Fibroblast of lung (primary cell): ENCODE data around the gene LHFPL6. TPM values are rescaled to one million over a fixed set of nuclear protein-coding genes. Genes with fewer than 3 reads are reported as not detected.

ENCODE experiments used
- DNase-seq, 2 donors: peaks; one replicate each; pipeline versions ENCODE4 v3.0.0 to v3.0.0-alpha.2; 2010; ENCODE audit warnings: low read depth in 2 of 2
- H2AFZ ChIP-seq: 2 replicates; pipeline ENCODE4 v1.5.1; 2012; ENCODE audit warnings: low read length, control low read depth, inconsistent platforms
- H3K27ac ChIP-seq: 2 replicates; pipeline ENCODE4 v1.5.1; 2011; ENCODE audit warnings: low read length, control low read depth; ENCODE audit not compliant: insufficient read depth
- H3K27me3 ChIP-seq: 2 replicates; pipeline ENCODE4 v1.5.1; 2011; ENCODE audit warnings: mild to moderate bottlenecking, low read length; ENCODE audit not compliant: control insufficient read depth, insufficient read depth
- H3K36me3 ChIP-seq: 2 replicates; pipeline ENCODE4 v1.5.1; 2011; ENCODE audit warnings: low read length; ENCODE audit not compliant: control insufficient read depth, insufficient read depth
- H3K4me1 ChIP-seq: 2 replicates; pipeline ENCODE4 v1.5.1; 2011; ENCODE audit warnings: low read length; ENCODE audit not compliant: control insufficient read depth, insufficient read depth; ENCODE audit errors: extremely low read depth
- H3K4me2 ChIP-seq: 2 replicates; pipeline ENCODE4 v1.5.1; 2011; ENCODE audit warnings: low read length, control low read depth; ENCODE audit not compliant: insufficient read depth; ENCODE audit errors: extremely low read depth
- H3K4me3 ChIP-seq, 4 experiments: fragments of 200-600 bp in 1 of 4; sonication (generic) in 1 of 4; replicated peaks in 1 of 4; 2 replicates each; pipeline ENCODE4 v1.5.1; 2011 to 2016; ENCODE audit warnings: low read length in 4 of 4, low read depth in 3 of 4, mild to moderate bottlenecking in 3 of 4, control low read depth in 2 of 4, inconsistent platforms in 1 of 4, mixed read lengths in 1 of 4; ENCODE audit not compliant: insufficient read depth in 1 of 4; ENCODE audit errors: control extremely low read depth in 1 of 4
- H3K79me2 ChIP-seq: 2 replicates; pipeline ENCODE4 v1.5.1; 2012; ENCODE audit warnings: mild to moderate bottlenecking, low read length, inconsistent platforms; ENCODE audit not compliant: control insufficient read depth, insufficient read depth
- H3K9ac ChIP-seq: 2 replicates; pipeline ENCODE4 v1.5.1; 2011; ENCODE audit warnings: mild to moderate bottlenecking, low read length, control low read depth; ENCODE audit not compliant: insufficient read depth
- H3K9me3 ChIP-seq: 2 replicates; pipeline ENCODE4 v1.5.1; 2012; ENCODE audit warnings: low read depth, low read length; ENCODE audit not compliant: control insufficient read depth, insufficient read depth
- H4K20me1 ChIP-seq: 2 replicates; pipeline ENCODE4 v1.5.1; 2011; ENCODE audit warnings: low read length; ENCODE audit not compliant: control insufficient read depth, insufficient read depth; ENCODE audit errors: extremely low read depth
- EZH2 ChIP-seq: IDR thresholded peaks from 2 replicates; pipeline ENCODE4 v1.5.1; 2012; ENCODE audit warnings: low read length, control low read depth, mild to moderate bottlenecking; ENCODE audit errors: missing control alignments
- polyA minus RNA-seq: library from RNA; depleted of rRNA, polyadenylated mRNA; stranded (reverse); fragments of >200 nt; gene quantifications from 2 replicates; pipeline ENCODE4 v1.2.3, GENCODE V29; 2011; ENCODE audit warnings: low replicate concordance
- polyA plus RNA-seq, 2 donors: library from polyadenylated mRNA; depleted of rRNA in 1 of 2; stranded (reverse) in 1 of 2; unstranded in 1 of 2; fragments of >200 nt; gene quantifications; 2 replicates each; pipeline ENCODE4 v1.2.1, GENCODE V29; 2011 to 2012; ENCODE audit warnings: missing spikeins in 1 of 2
- total RNA-seq: library from RNA; depleted of rRNA; stranded (reverse); fragments of >200 nt; gene quantifications from 2 replicates; pipeline ENCODE4 v1.2.1, GENCODE V29; 2014
- TF ChIP-seq, protein P1 (sequence below), 2 donors: IDR thresholded peaks in 1 of 2; conservative IDR thresholded peaks in 1 of 2; 1 replicate in 1 of 2; 2 replicates in 1 of 2; pipeline ENCODE4 v1.5.1; 2011 to 2012; ENCODE audit warnings: low read length in 2 of 2, control low read depth in 1 of 2, inconsistent platforms in 1 of 2, low read depth in 1 of 2, mild to moderate bottlenecking in 1 of 2

LHFPL6 gene
- total RNA-seq (33.4 and 42.4 TPM in 2 replicates), polyA plus RNA-seq (52.9 and 86.8 TPM in 2 replicates), polyA minus RNA-seq (37.9 and 48.1 TPM in 2 replicates)
- 40.5 and 65.1 TPM in 2 replicates for polyA plus RNA-seq (2012)

DNA sequence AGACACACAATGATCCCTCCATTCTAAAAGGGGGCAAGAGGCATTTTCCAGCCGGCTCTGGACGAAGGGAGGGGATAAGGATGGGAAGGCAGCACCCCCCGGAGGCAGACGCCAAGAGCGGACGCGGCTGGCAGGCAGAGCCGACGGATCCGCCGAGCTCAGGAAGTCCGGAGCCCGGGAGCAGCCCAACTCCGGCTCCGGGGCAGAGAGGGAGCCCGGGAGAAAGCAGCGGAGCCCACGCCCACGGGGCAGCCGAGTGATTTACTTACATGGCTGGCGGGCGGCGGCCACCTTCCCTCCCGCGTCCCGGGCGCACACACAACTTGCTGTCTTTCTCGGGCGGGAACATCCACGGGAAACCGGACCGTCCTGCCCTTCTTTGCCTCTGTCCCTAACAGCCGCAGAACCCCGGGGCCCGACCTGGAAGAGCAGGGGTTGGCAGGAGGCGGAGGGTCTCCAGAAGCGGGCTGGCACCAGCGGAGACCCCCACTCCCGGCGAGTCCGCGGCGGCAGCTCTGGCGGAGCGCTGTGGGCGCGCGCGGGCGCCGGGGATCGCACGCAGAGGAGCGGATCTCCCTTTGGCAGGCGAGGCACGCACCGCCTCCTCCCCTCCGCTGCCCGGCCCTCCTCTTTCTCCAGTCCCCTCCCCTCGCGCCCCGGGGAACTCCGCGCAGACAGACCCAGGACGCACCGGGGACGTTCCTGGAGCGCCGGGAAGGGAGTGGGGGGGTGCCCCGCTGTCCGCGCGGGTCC, at the start of gene LHFPL6:
Gene LHFPL6 (minus strand): TSS at position 580 of the 753 bp plus-strand sequence.
- Histone ChIP-seq H3K4me1 (peaks cover 10% of the 10 kb centered on the region), H3K4me2 (peak within 1 kb of the TSS; percentile 92), H3K4me3 (peak within 1 kb of the TSS; percentile 70 to 90 (median 80)), H2AFZ (peak within 1 kb of the TSS; percentile 86), H3K36me3 (no peaks in the 10 kb centered on the region), H3K9ac (peak within 1 kb of the TSS; percentile 76), H3K9me3 (no peaks in the 10 kb centered on the region), H4K20me1 (no peaks in the 10 kb centered on the region), H3K27ac (peak within 1 kb of the TSS; percentile 89), H3K27me3 (no peaks in the 10 kb centered on the region), H3K79me2 (peaks cover 22% of the 10 kb centered on the region)
- TF ChIP-seq, protein P1, sequence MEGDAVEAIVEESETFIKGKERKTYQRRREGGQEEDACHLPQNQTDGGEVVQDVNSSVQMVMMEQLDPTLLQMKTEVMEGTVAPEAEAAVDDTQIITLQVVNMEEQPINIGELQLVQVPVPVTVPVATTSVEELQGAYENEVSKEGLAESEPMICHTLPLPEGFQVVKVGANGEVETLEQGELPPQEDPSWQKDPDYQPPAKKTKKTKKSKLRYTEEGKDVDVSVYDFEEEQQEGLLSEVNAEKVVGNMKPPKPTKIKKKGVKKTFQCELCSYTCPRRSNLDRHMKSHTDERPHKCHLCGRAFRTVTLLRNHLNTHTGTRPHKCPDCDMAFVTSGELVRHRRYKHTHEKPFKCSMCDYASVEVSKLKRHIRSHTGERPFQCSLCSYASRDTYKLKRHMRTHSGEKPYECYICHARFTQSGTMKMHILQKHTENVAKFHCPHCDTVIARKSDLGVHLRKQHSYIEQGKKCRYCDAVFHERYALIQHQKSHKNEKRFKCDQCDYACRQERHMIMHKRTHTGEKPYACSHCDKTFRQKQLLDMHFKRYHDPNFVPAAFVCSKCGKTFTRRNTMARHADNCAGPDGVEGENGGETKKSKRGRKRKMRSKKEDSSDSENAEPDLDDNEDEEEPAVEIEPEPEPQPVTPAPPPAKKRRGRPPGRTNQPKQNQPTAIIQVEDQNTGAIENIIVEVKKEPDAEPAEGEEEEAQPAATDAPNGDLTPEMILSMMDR (conservative IDR thresholded peaks at IDR 0.05 in 1 of 2, IDR thresholded peaks at IDR 0.05 in 1 of 2; ENCODE audit: low read depth in 1 of 2, low read length in 2 of 2): peak; percentile 40 to 56
- TF ChIP-seq EZH2: no peak
- peak; percentile 80 to 83 for DNase-seq

DNA sequence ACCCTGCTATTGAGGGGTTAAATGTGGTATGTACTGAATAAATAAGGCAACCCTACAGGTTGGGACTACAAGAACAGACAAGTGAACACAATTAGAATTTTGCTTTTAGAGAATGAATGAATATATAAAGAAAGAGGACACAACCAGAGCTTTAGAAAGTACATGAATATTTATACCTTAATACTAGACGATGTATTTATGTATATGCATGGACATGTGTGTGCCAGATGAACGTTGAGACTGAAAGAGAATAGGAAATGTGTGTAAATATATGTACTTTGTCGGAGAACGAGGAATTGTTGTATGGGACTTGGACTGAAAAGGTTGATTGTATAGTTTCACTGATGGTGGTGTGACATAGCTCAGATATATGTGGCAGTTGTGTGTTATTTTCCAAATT, 43.1 kb upstream of the LHFPL6 start:
- Histone ChIP-seq H3K27me3 (no peaks in the 10 kb centered on the region), H3K4me3 (no peak overlapping the region), H3K4me2 (no peak overlapping the region), H3K27ac (no peak overlapping the region), H3K4me1 (no peaks in the 10 kb centered on the region), H3K9ac (no peak overlapping the region), H3K36me3 (no peaks in the 10 kb centered on the region), H2AFZ (no peak overlapping the region), H3K79me2 (no peaks in the 10 kb centered on the region), H4K20me1 (no peaks in the 10 kb centered on the region), H3K9me3 (no peaks in the 10 kb centered on the region)
- DNase-seq: no peak
- no peak for TF ChIP-seq EZH2
- TF ChIP-seq, protein P1 (conservative IDR thresholded peaks at IDR 0.05 in 1 of 2, IDR thresholded peaks at IDR 0.05 in 1 of 2; ENCODE audit: low read depth in 1 of 2, low read length in 2 of 2): no peak

DNA sequence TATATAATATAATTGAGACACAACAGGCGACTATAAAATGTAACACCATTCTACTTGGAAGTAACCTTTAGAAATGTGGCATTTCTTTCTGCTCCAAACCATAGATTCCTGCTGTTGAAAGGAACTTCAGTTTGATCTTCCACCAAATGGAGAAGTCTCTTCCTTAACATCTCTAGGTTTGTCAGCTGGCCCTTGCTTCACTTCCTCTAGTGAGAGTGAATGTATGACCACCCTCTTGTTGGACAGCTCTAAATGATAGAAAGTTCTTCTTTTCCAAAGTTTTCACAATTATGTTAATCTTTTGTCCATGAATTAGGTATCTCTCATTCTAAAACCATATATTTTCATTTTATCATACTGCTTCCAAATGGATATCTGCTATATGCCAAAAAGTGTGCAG, 38.7 kb upstream of the LHFPL6 start:
- no peak overlapping the region for H3K9ac ChIP-seq
- no peak for DNase-seq
- no peak overlapping the region for H3K27ac ChIP-seq

More for the DNA sequence above, 38.7 kb upstream of the LHFPL6 start:
- Histone ChIP-seq H2AFZ (no peak overlapping the region), H3K27me3 (no peaks in the 10 kb centered on the region), H4K20me1 (no peaks in the 10 kb centered on the region), H3K4me3 (no peak overlapping the region), H3K9me3 (no peaks in the 10 kb centered on the region), H3K4me1 (no peaks in the 10 kb centered on the region), H3K79me2 (no peaks in the 10 kb centered on the region), H3K36me3 (no peaks in the 10 kb centered on the region), H3K4me2 (no peak overlapping the region)
- TF ChIP-seq EZH2: no peak
- TF ChIP-seq, protein P1 (conservative IDR thresholded peaks at IDR 0.05 in 1 of 2, IDR thresholded peaks at IDR 0.05 in 1 of 2; ENCODE audit: low read depth in 1 of 2, low read length in 2 of 2): no peak
